ENCODE data around the gene CNTNAP2. TPM values are rescaled to one million over a fixed set of nuclear protein-coding genes. Genes with fewer than 3 reads are reported as not detected.

The CNTNAP2 gene
- total RNA-seq, 2 experiments from 2014 or later: 0.28 TPM; not detected in 1

DNA sequence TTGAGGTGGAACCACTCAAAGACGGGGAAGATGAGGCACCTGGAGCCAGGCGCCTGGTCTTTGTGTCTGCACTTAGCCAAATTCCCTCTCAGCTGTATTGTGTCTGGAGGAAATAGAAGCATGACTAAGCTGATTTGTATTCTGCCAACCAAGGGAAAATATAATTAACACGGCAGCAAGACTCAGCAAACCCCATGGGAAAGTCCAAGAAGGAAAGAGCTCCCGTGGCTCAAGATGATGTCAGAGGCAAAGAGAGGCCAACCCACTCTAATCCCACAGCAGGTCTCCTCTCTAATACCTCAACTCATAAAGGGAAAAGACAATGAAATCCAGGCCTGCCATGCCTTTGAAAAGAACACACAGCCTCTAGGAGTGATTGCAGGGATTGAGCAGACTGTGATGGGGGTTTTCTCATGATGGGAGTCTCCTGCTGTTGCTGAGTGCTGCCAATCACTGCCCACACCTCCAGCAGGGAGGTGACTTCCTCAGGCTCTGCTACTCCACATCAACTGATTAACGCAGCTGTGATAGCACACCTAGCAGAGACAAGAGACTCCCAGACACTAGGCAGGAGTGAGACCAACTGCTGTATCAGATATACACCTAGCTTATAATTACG, 2218.5 kb downstream of the CNTNAP2 start:
- no TSS peak for BruUV-seq (replicated peaks)
- DNase-seq (ENCODE audit: low spot score): no peak
- POLR2A ChIA-PET: interaction anchor here (0.5 kb wide), 1 partner anchor 249 kb away, joined by 5 read pairs; no protein-coding TSS in a partner anchor
- CTCF ChIA-PET (ENCODE audit: unreplicated experiment): no interaction called here
- Histone ChIP-seq H3K79me2 (ENCODE audit: insufficient read depth, low read depth, low read length) (no peaks in the 10 kb centered on the region), H3K27ac (ENCODE audit: low read depth, low read length, poor library complexity, severe bottlenecking) (no peak overlapping the region), H3K9me2 (ENCODE audit: insufficient read depth, low read length) (no peaks in the 10 kb centered on the region), H2AFZ (ENCODE audit: low read length) (no peak overlapping the region), H3K4me1 (ENCODE audit: insufficient read depth, low read length, poor library complexity, severe bottlenecking) (no peaks in the 10 kb centered on the region), H4K20me1 (ENCODE audit: insufficient read depth, low read length) (no peaks in the 10 kb centered on the region), H3K36me3 (ENCODE audit: insufficient read depth, low read length) (no peaks in the 10 kb centered on the region), H3K4me3 (ENCODE audit: low read depth, low read length, poor library complexity, severe bottlenecking) (no peak overlapping the region), H3K9me3 (ENCODE audit: low read length) (0 out of 2 replicates have a peak, but pooled peaks cover 7% of the 10 kb centered on the region), H3K4me2 (ENCODE audit: low read length) (no peak overlapping the region)
- TF ChIP-seq, protein P1, sequence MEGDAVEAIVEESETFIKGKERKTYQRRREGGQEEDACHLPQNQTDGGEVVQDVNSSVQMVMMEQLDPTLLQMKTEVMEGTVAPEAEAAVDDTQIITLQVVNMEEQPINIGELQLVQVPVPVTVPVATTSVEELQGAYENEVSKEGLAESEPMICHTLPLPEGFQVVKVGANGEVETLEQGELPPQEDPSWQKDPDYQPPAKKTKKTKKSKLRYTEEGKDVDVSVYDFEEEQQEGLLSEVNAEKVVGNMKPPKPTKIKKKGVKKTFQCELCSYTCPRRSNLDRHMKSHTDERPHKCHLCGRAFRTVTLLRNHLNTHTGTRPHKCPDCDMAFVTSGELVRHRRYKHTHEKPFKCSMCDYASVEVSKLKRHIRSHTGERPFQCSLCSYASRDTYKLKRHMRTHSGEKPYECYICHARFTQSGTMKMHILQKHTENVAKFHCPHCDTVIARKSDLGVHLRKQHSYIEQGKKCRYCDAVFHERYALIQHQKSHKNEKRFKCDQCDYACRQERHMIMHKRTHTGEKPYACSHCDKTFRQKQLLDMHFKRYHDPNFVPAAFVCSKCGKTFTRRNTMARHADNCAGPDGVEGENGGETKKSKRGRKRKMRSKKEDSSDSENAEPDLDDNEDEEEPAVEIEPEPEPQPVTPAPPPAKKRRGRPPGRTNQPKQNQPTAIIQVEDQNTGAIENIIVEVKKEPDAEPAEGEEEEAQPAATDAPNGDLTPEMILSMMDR (conservative IDR thresholded peaks at IDR 0.05; ENCODE audit: low read length): no peak
- no peak for TF ChIP-seq EZH2phosphoT487 (IDR thresholded peaks at IDR 0.05; ENCODE audit: borderline replicate concordance, low read depth, low read length)
- intact Hi-C loops (cut with micrococcal nuclease; ENCODE audit: unreplicated experiment): no loop called here

GRCh38 chr7:148335790-148336189, 2219.2 kb downstream of the CNTNAP2 start:
- Histone ChIP-seq H3K79me2 (ENCODE audit: insufficient read depth, low read depth, low read length) (no peaks in the 10 kb centered on the region), H3K9me3 (ENCODE audit: low read length) (0 out of 2 replicates have a peak, but pooled peaks cover 2% of the 10 kb centered on the region), H4K20me1 (ENCODE audit: insufficient read depth, low read length) (no peaks in the 10 kb centered on the region), H3K9me2 (ENCODE audit: insufficient read depth, low read length) (no peaks in the 10 kb centered on the region), H3K4me2 (ENCODE audit: low read length) (no peak overlapping the region), H2AFZ (ENCODE audit: low read length) (no peak overlapping the region), H3K4me3 (ENCODE audit: low read depth, low read length, poor library complexity, severe bottlenecking) (no peak overlapping the region), H3K4me1 (ENCODE audit: insufficient read depth, low read length, poor library complexity, severe bottlenecking) (no peaks in the 10 kb centered on the region), H3K27ac (ENCODE audit: low read depth, low read length, poor library complexity, severe bottlenecking) (no peak overlapping the region), H3K36me3 (ENCODE audit: insufficient read depth, low read length) (no peaks in the 10 kb centered on the region)
- ChIA-PET CTCF (ENCODE audit: unreplicated experiment) (no interaction called here), POLR2A (interaction anchor here (0.7 kb wide), 1 partner anchor 30 kb away, joined by 4 read pairs; no protein-coding TSS in a partner anchor)
- TF ChIP-seq, protein P1 (conservative IDR thresholded peaks at IDR 0.05; ENCODE audit: low read length): no peak
- no peak for TF ChIP-seq EZH2phosphoT487 (IDR thresholded peaks at IDR 0.05; ENCODE audit: borderline replicate concordance, low read depth, low read length)
- no TSS peak for BruUV-seq (replicated peaks)
- DNase-seq (ENCODE audit: low spot score): no peak
- intact Hi-C loops (cut with micrococcal nuclease; ENCODE audit: unreplicated experiment): no loop called here

- no peak for DNase-seq (ENCODE audit: low spot score)
- Histone ChIP-seq H3K4me3 (ENCODE audit: low read depth, low read length, poor library complexity, severe bottlenecking) (no peak overlapping the region), H3K4me2 (ENCODE audit: low read length) (no peak overlapping the region), H2AFZ (ENCODE audit: low read length) (no peak overlapping the region), H3K27ac (ENCODE audit: low read depth, low read length, poor library complexity, severe bottlenecking) (no peak overlapping the region), H4K20me1 (ENCODE audit: insufficient read depth, low read length) (no peaks in the 10 kb centered on the region), H3K79me2 (ENCODE audit: insufficient read depth, low read depth, low read length) (no peaks in the 10 kb centered on the region), H3K36me3 (ENCODE audit: insufficient read depth, low read length) (no peaks in the 10 kb centered on the region), H3K9me3 (ENCODE audit: low read length) (no peaks in the 10 kb centered on the region), H3K4me1 (ENCODE audit: insufficient read depth, low read length, poor library complexity, severe bottlenecking) (no peaks in the 10 kb centered on the region), H3K9me2 (ENCODE audit: insufficient read depth, low read length) (no peaks in the 10 kb centered on the region)
- TF ChIP-seq, protein P1 (conservative IDR thresholded peaks at IDR 0.05; ENCODE audit: low read length): no peak
- no peak for TF ChIP-seq EZH2phosphoT487 (IDR thresholded peaks at IDR 0.05; ENCODE audit: borderline replicate concordance, low read depth, low read length)
- intact Hi-C loops (cut with micrococcal nuclease; ENCODE audit: unreplicated experiment): no loop called here
- POLR2A ChIA-PET: interaction anchor here (0.7 kb wide), 1 partner anchor 30 kb away, joined by 4 read pairs; no protein-coding TSS in a partner anchor
- no TSS peak for BruUV-seq (replicated peaks)
- CTCF ChIA-PET (ENCODE audit: unreplicated experiment): no interaction called here
Observed at GRCh38 chr7:148336411-148336810, 2219.8 kb downstream of the CNTNAP2 start.
